PC-9 (cell line): ENCODE data around the gene TPK1.

Experiments used
- EZH2 ChIP-seq: fragments of 200-600 bp; sonication (generic); IDR thresholded peaks from 2 replicates; pipeline ENCODE4 v1.8.0; 2017; ENCODE audit warnings: antibody characterized with exemption, low read depth
- TF ChIP-seq, protein P1 (sequence below): fragments of 200-600 bp; sonication (generic); conservative IDR thresholded peaks from 2 replicates; pipeline ENCODE4 v1.6.1; 2017; ENCODE audit warnings: mixed run types, antibody characterized with exemption, mild to moderate bottlenecking, moderate library complexity

DNA sequence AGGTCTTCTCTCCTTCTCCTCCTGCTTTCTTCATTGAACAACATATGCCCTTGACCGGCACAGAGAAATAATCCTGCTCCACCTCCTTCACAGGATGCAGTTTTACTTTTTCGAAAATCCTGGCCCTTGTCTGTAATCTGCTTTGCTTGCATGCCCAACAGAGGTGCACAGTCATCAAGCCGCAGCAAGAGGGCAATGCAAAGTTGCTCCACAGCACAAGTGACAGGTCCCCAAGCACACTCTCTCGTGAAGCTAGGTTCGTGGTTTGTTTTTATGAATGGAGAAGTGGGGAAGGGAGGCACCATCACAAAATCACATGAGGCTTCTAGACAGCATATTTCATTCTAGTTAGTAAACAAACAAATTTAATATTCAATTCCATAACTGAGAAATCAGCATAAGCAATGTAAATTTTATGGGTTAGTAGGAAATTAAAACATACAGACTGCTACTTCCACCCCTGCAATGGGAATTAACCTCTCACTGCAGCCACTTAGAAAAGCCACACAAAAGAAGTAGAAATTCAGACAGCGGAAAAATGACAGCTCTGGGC, 178.8 kb downstream of the TPK1 start:
- TF ChIP-seq, protein P1, sequence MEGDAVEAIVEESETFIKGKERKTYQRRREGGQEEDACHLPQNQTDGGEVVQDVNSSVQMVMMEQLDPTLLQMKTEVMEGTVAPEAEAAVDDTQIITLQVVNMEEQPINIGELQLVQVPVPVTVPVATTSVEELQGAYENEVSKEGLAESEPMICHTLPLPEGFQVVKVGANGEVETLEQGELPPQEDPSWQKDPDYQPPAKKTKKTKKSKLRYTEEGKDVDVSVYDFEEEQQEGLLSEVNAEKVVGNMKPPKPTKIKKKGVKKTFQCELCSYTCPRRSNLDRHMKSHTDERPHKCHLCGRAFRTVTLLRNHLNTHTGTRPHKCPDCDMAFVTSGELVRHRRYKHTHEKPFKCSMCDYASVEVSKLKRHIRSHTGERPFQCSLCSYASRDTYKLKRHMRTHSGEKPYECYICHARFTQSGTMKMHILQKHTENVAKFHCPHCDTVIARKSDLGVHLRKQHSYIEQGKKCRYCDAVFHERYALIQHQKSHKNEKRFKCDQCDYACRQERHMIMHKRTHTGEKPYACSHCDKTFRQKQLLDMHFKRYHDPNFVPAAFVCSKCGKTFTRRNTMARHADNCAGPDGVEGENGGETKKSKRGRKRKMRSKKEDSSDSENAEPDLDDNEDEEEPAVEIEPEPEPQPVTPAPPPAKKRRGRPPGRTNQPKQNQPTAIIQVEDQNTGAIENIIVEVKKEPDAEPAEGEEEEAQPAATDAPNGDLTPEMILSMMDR = no peak
- no peak for TF ChIP-seq EZH2
